ENCODE data around the gene HOXC5. TPM values are rescaled to one million over a fixed set of nuclear protein-coding genes. Genes with fewer than 3 reads are reported as not detected.

The HOXC5 gene
- total RNA-seq, 2 experiments from 2014 or later, result not detected

DNA sequence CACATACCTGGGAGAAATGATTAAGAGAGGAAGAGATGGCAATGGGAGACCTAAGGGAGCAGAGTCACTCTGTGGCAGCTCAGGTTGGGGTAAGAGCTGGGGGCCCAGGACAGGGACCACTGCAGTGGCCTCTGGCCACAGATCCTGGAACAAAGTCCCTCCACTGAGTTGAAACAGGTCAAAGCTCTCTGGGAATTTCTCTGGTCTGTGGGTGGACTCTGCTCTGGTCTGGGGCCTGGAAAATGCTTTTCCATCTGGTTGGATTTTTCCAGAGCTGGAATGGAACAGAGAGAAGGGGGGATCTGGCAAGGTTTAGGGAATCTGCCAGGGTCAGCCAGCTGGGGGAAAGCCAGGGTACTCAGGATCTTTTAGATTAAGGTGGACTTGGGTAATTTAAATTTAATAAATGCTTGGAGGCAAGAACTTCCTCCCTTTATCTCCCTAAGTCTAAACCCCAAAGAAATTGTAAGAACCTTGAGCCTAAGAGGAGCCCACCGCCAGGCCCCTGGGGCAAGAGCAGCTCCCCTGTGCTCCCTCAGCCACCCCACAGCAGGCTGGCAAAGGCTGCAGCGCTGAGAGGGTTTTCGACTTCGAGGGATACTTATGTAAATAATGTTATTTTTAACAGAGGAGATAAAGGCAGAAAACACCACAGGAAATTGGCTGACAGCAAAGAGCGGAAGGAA is 44.2 kb upstream of the HOXC5 start:
- DNase-seq (ENCODE audit: low spot score), result no peak
- no TSS peak for BruUV-seq (replicated peaks)
- Histone ChIP-seq H3K4me1 (ENCODE audit: insufficient read depth, low read length, poor library complexity, severe bottlenecking) (peaks cover 47% of the 10 kb centered on the region), H3K79me2 (ENCODE audit: insufficient read depth, low read depth, low read length) (no peaks in the 10 kb centered on the region), H3K9me3 (ENCODE audit: low read length) (no peaks in the 10 kb centered on the region), H3K4me3 (ENCODE audit: low read depth, low read length, poor library complexity, severe bottlenecking) (peak overlapping the region; percentile 17), H3K4me2 (ENCODE audit: low read length) (peak overlapping the region; percentile 57), H3K36me3 (ENCODE audit: insufficient read depth, low read length) (no peaks in the 10 kb centered on the region), H2AFZ (ENCODE audit: low read length) (no peak overlapping the region), H3K27ac (ENCODE audit: low read depth, low read length, poor library complexity, severe bottlenecking) (no peak overlapping the region), H4K20me1 (ENCODE audit: insufficient read depth, low read length) (no peaks in the 10 kb centered on the region), H3K9me2 (ENCODE audit: insufficient read depth, low read length) (no peaks in the 10 kb centered on the region)
- intact Hi-C loops (cut with micrococcal nuclease; ENCODE audit: unreplicated experiment), result loop anchor here (2.0 to 10.0 kb wide), 3 partner anchors 194 to 284 kb away; no protein-coding TSS in a partner anchor
- TF ChIP-seq EZH2phosphoT487 (IDR thresholded peaks at IDR 0.05; ENCODE audit: borderline replicate concordance, low read depth, low read length) (no peak), CTCF (conservative IDR thresholded peaks at IDR 0.05; ENCODE audit: low read length) (no peak)
- ChIA-PET POLR2A (interaction anchor here (0.6 to 0.7 kb wide), 3 partner anchors 35 to 994 kb away, joined by 3 read pairs; no protein-coding TSS in a partner anchor), CTCF (ENCODE audit: unreplicated experiment) (interaction anchor here (0.6 to 1.4 kb wide), 3 partner anchors 209 to 226 kb away, joined by 3 read pairs; no protein-coding TSS in a partner anchor)

DNA sequence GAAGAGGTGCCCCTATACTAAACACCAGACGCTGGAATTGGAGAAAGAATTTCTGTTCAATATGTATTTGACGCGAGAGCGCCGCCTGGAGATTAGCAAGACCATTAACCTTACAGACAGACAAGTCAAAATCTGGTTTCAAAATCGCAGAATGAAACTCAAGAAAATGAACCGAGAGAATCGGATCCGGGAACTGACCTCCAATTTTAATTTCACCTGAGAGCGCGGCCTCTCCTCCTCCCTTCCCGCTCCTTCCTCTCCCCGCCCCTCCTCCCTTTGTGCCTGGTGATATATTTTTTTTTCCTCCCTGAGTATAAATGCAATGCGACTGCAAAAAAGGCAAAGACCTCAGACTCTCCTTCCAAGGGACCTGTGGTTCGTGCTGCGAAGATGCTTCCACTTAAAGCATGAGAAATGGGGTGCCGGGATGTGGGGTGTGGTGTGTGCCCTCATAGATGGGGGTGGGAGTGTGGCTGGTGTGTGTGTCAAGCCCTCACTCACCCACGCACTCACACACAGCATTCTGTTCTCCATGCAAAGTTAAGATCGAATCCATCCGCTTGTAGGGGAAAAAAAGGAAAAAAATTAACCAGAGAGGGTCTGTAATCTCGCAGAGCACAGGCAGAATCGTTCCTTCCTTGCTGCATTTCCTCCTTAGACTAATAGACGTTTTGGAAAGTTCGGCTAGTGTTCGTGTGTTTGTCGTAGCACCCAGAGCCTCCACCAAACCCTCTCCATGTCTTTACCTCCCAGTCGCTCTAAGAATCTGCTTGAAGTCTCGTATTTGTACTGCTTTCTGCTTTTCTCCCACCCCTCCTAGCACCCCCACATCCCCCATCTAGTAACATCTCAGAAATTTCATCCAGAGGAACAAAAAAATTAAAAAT is 43.4 kb upstream of the HOXC5 start:
- no peaks in the 10 kb centered on the region for H3K9me3 ChIP-seq (ENCODE audit: low read length)
- H3K4me2 ChIP-seq (ENCODE audit: low read length), result peak overlapping the region; percentile 57
- no peaks in the 10 kb centered on the region for H3K79me2 ChIP-seq (ENCODE audit: insufficient read depth, low read depth, low read length)
- H3K36me3 ChIP-seq (ENCODE audit: insufficient read depth, low read length), result no peaks in the 10 kb centered on the region
- H3K4me1 ChIP-seq (ENCODE audit: insufficient read depth, low read length, poor library complexity, severe bottlenecking), result peaks cover 39% of the 10 kb centered on the region
- TF ChIP-seq EZH2phosphoT487 (IDR thresholded peaks at IDR 0.05; ENCODE audit: borderline replicate concordance, low read depth, low read length) (0 out of 2 replicates have a peak, but pooled peaks have one; percentile 44), CTCF (conservative IDR thresholded peaks at IDR 0.05; ENCODE audit: low read length) (peak; percentile 92)
- peak; percentile 83 for DNase-seq (ENCODE audit: low spot score)
- CTCF ChIA-PET (ENCODE audit: unreplicated experiment), result interaction anchor here (0.6 kb wide), 1 partner anchor 208 kb away, joined by 3 read pairs; no protein-coding TSS in a partner anchor
- no peak overlapping the region for H2AFZ ChIP-seq (ENCODE audit: low read length)
- intact Hi-C loops (cut with micrococcal nuclease; ENCODE audit: unreplicated experiment), result loop anchor here (2.0 to 10.0 kb wide), 3 partner anchors 195 to 285 kb away; no protein-coding TSS in a partner anchor
- BruUV-seq (replicated peaks), result no TSS peak
- H3K4me3 ChIP-seq (ENCODE audit: low read depth, low read length, poor library complexity, severe bottlenecking), result peak overlapping the region; percentile 17
- POLR2A ChIA-PET, result interaction anchor here (0.6 to 0.7 kb wide), 2 partner anchors 34 to 995 kb away, joined by 3 read pairs; no protein-coding TSS in a partner anchor
- H3K9me2 ChIP-seq (ENCODE audit: insufficient read depth, low read length), result no peaks in the 10 kb centered on the region
- no peaks in the 10 kb centered on the region for H4K20me1 ChIP-seq (ENCODE audit: insufficient read depth, low read length)
- no peak overlapping the region for H3K27ac ChIP-seq (ENCODE audit: low read depth, low read length, poor library complexity, severe bottlenecking)

Measured in OCI-LY7 (cell line).